Activated naive CD8-positive, alpha-beta T cell treated with anti-CD3 and anti-CD28 coated beads, Interleukin-2, amount 50 U/mL, for 24 hours (primary cell): ENCODE data around the gene SCD.
A peak's percentile ranks its signal among the peaks of the same experiment; 100 is the strongest.

Experiments
- ATAC-seq: fragments of 150-1000 bp; cut with Tn5 transposase; one replicate; pipeline ENCODE4 v1.10.0; 2021
- DNase-seq: peaks from one replicate; pipeline ENCODE4 v3.0.0; 2021
- H3K27ac Mint-ChIP-seq: one replicate; pipeline ENCODE4 v1.8.0; 2021; ENCODE audit warnings: mild to moderate bottlenecking, mixed read lengths
- H3K27me3 Mint-ChIP-seq: one replicate; pipeline ENCODE4 v1.8.0; 2021; ENCODE audit warnings: mixed read lengths
- H3K36me3 Mint-ChIP-seq: one replicate; pipeline ENCODE4 v1.8.0; 2021; ENCODE audit warnings: low read depth, mixed read lengths
- H3K4me1 Mint-ChIP-seq: one replicate; pipeline ENCODE4 v1.8.0; 2021; ENCODE audit warnings: mixed read lengths
- H3K4me3 Mint-ChIP-seq: one replicate; pipeline ENCODE4 v1.8.0; 2021; ENCODE audit warnings: mild to moderate bottlenecking, moderate library complexity, mixed read lengths
- H3K9me3 Mint-ChIP-seq: one replicate; pipeline ENCODE4 v1.8.0; 2021; ENCODE audit warnings: mixed read lengths

Gene SCD

GRCh38 chr10:100330079-100330478 lies 17.0 kb upstream of the SCD start, which contains the start of gene PKD2L1:
TSS of gene PKD2L1 (minus strand) at chr10:100330228. CDS start at chr10:100330103, 125 bp downstream.
- Mint-ChIP-seq H3K27me3 (peaks cover 4% of the 10 kb centered on the region), H3K4me3 (no peak within 1 kb of the TSS), H3K36me3 (no peaks in the 10 kb centered on the region), H3K4me1 (peaks cover 13% of the 10 kb centered on the region), H3K9me3 (no peaks in the 10 kb centered on the region), H3K27ac (no peak within 1 kb of the TSS)
- DNase-seq (no peak), ATAC-seq (no peak)

DNA sequence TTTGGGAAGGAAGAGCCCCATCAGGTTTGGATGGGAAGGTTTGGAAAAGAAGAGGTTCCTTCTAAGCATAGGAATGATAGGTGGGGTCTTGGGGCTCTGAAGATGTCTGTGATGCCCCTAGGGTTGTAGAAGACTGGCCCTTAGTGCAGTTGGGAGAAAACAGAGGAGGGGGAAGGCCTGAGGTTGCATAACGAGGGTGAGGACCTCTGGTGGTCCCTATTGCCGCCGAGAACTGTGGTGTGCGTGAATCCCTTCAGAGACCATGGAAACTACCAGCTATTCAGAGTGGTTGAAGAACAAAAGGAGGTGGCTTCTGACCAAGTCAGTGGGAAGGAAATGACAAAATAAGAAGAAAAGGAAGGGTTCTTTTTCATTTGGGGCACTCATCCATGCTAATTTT lies 13.9 kb upstream of the SCD start:
- Mint-ChIP-seq H3K9me3 (no peaks in the 10 kb centered on the region), H3K27ac (no peak overlapping the region), H3K4me1 (no peaks in the 10 kb centered on the region), H3K36me3 (no peaks in the 10 kb centered on the region), H3K27me3 (peaks cover 4% of the 10 kb centered on the region), H3K4me3 (no peak overlapping the region)
- DNase-seq (no peak), ATAC-seq (no peak)

GRCh38 chr10:100333661-100334440 lies 13.2 kb upstream of the SCD start:
- Mint-ChIP-seq H3K4me3 (no peak overlapping the region), H3K4me1 (peaks cover 4% of the 10 kb centered on the region), H3K27ac (no peak overlapping the region), H3K27me3 (peaks cover 4% of the 10 kb centered on the region), H3K9me3 (no peaks in the 10 kb centered on the region), H3K36me3 (no peaks in the 10 kb centered on the region)
- ATAC-seq: no peak
- DNase-seq: no peak

DNA sequence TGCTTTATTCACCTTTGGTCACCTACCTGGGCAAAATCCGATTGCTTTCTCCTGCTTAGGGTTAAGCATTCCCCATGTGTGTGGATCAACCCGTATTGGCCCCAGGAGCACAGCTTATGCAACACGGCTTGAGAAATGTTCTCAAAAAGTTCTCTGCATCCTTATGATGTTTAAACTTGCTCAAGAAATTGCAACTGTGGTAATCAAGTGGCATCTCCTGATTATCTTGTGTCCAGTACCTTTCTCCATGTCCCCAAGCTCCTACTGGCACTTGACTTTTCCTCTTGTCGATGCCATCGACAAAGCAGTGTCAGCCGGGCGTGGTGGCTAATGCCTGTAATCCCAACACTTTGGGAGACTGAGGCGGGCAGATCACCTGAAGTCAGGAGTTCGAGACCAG lies 12.3 kb upstream of the SCD start:
- Mint-ChIP-seq H3K9me3 (no peaks in the 10 kb centered on the region), H3K36me3 (no peaks in the 10 kb centered on the region), H3K4me3 (no peak overlapping the region), H3K4me1 (peaks cover 9% of the 10 kb centered on the region), H3K27me3 (peaks cover 4% of the 10 kb centered on the region), H3K27ac (no peak overlapping the region)
- no peak for ATAC-seq
- no peak for DNase-seq

DNA sequence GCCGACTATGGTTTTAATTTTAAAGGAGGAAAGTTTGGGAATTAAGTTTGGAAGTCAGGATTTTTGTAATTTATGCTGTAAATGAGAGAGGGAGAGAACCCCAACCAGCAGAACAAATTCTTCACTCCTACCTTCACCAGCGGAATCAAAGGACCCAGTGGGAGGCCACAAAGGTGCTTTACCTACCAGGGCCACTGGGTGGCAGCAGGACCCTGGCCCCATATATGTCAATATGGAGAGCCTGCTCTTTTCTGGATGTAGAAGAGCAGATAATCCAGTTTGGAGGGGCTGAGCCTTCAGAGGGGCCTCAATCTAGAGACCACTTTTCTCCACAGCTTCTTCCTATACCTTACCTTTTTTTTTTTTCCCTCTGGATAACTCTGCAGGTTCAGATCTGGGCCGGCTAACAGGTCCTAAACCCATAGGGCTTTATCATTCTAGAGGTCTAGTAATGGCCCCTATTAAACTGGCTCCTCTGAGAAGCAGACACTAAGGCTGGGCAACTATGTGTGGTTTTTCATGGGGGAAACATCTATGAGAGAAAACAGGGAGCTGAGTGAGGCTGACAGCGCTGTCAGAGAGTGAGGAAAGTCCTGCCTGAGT lies 8.5 kb upstream of the SCD start:
- Mint-ChIP-seq H3K9me3 (no peaks in the 10 kb centered on the region), H3K27me3 (peaks cover 2% of the 10 kb centered on the region), H3K27ac (no peak overlapping the region), H3K4me1 (peaks cover 9% of the 10 kb centered on the region), H3K4me3 (no peak overlapping the region), H3K36me3 (no peaks in the 10 kb centered on the region)
- ATAC-seq (peak; percentile 76), DNase-seq (peak; percentile 83)

DNA sequence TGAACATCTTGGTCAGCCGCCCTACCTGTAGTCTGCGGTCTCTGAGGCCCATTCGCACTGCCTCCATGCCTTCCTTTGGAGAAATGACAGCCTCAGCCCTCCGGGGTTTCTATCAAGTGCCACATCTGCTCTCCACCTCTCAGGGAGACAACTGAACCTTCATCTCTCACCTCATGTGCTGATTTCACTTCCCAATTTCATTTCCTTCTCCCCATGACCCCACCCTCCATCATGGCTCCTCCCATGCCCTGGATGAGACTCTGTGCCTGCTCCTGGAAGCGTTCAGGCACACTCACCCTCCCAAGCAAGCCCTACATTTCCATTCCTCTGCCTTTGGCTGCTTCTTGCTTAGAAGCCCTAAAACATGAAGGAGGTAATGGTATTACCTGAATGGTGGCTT lies 7.8 kb upstream of the SCD start:
- no peak for ATAC-seq
- peaks cover 10% of the 10 kb centered on the region for H3K4me1 Mint-ChIP-seq
- H3K27ac Mint-ChIP-seq: no peak overlapping the region
- no peak overlapping the region for H3K4me3 Mint-ChIP-seq
- H3K9me3 Mint-ChIP-seq: no peaks in the 10 kb centered on the region
- no peak for DNase-seq
- no peaks in the 10 kb centered on the region for H3K36me3 Mint-ChIP-seq
- H3K27me3 Mint-ChIP-seq: peaks cover 2% of the 10 kb centered on the region

- Mint-ChIP-seq H3K27ac (no peak overlapping the region), H3K27me3 (no peaks in the 10 kb centered on the region), H3K4me3 (no peak overlapping the region), H3K4me1 (peaks cover 23% of the 10 kb centered on the region), H3K36me3 (no peaks in the 10 kb centered on the region), H3K9me3 (no peaks in the 10 kb centered on the region)
- DNase-seq (no peak), ATAC-seq (no peak)
These were observed 5.8 kb upstream of the SCD start for GRCh38 chr10:100340948-100341847.

- no peak overlapping the region for H3K4me3 Mint-ChIP-seq
- ATAC-seq: peak; percentile 39
- no peaks in the 10 kb centered on the region for H3K27me3 Mint-ChIP-seq
- no peaks in the 10 kb centered on the region for H3K36me3 Mint-ChIP-seq
- H3K4me1 Mint-ChIP-seq: peaks cover 25% of the 10 kb centered on the region
- no peak overlapping the region for H3K27ac Mint-ChIP-seq
- DNase-seq: peak; percentile 51
- H3K9me3 Mint-ChIP-seq: no peaks in the 10 kb centered on the region
These were observed 4.9 kb upstream of the SCD start for GRCh38 chr10:100341953-100342626.

DNA sequence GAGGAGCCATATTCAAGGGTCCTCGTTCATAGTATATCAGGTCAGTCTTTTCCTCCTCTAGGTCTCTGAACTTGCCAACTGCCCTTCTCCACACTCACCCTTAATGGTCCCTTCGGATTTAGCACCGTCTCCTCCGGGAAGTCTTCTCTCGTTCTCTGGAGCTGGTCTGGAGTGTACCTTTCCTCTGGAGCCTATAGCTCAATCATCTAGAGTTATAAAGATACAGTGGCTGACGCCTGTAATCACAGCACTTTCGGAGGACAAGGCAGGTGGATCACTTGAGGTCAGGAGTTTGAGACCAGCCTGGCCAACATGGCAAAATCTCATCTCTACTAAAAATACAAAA lies 4.4 kb upstream of the SCD start:
- H3K36me3 Mint-ChIP-seq: peaks cover 2% of the 10 kb centered on the region

GRCh38 chr10:100344241-100344788 lies 2.7 kb upstream of the SCD start:
- Mint-ChIP-seq H3K4me3 (no peak overlapping the region), H3K36me3 (peaks cover 19% of the 10 kb centered on the region), H3K4me1 (peaks cover 30% of the 10 kb centered on the region), H3K27ac (peak overlapping the region; percentile 7), H3K27me3 (no peaks in the 10 kb centered on the region), H3K9me3 (no peaks in the 10 kb centered on the region)
- no peak for ATAC-seq
- DNase-seq: no peak

More for the DNA sequence above, 4.4 kb upstream of the SCD start:
- ATAC-seq: no peak
- Mint-ChIP-seq H3K4me1 (peaks cover 25% of the 10 kb centered on the region), H3K4me3 (no peak overlapping the region), H3K9me3 (no peaks in the 10 kb centered on the region), H3K27ac (no peak overlapping the region), H3K27me3 (no peaks in the 10 kb centered on the region)
- DNase-seq: no peak

DNA sequence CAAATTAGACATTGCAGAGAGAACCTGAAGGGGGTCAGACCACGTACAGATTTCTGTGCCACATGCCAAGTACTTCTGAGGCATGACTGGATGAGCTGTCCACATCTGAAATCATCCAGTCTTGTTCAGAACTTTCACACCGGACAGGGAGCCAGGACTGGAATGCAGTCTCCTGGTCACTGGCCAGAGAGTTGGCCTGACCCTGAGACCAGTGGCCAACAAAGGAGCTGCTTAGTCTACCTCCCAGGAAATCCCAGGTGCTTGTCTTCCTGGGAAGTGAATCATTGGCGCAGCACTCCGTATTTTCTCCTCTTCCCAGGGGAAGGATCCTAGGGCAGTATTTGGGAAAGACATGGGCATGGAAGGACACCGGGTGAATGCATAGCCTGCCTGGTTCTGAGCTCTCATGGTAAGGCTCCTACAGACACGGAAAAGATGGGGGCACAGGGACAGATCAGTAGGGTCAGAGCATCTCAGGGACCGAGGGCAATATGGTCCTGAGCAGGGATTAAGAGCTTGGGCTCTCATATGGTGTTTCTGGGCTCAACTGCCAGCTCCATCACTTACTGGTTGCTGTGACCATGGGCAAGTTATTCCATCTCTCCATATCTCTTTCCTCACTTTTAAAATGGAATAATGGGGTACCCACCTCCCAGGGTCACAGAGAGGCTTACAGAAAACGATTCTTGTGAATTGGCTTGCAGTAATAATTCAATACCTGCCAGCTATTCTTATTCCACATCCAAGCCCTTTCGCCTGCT lies 1.3 kb upstream of the SCD start:
- peaks cover 43% of the 10 kb centered on the region for H3K4me1 Mint-ChIP-seq
- H3K27ac Mint-ChIP-seq: peak overlapping the region; percentile 91
- no peaks in the 10 kb centered on the region for H3K9me3 Mint-ChIP-seq

DNA sequence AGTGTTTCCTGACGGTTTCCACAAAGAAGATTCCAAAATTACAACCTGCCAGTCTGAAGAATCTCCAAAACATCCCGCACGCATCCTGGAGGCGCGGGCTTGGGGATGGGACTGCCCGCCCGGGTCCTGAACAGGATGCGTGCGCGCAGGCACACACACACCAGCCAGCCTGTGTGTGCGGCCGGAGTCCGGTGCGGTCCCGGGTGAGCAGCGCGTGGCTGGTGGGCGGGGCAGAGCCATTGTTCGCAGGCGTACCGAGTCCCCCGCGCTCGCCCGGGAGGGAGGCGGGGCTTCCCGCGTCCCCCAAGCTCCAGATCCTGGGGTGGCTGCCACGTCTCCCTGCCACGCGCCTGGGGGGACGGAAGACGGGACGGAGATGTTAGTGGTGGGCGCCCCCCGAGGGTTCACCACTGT lies 675 bp upstream of the SCD start:
- Mint-ChIP-seq H3K4me1 (peaks cover 48% of the 10 kb centered on the region), H3K9me3 (no peaks in the 10 kb centered on the region), H3K27ac (peak overlapping the region; percentile 91), H3K27me3 (no peaks in the 10 kb centered on the region), H3K36me3 (peaks cover 39% of the 10 kb centered on the region), H3K4me3 (peak overlapping the region; percentile 95)
- DNase-seq: peak; percentile 89
- ATAC-seq: peak; percentile 74

More for the DNA sequence above, 1.3 kb upstream of the SCD start:
- peaks cover 33% of the 10 kb centered on the region for H3K36me3 Mint-ChIP-seq
- no peaks in the 10 kb centered on the region for H3K27me3 Mint-ChIP-seq
- ATAC-seq (no peak), DNase-seq (no peak)
- peak overlapping the region; percentile 95 for H3K4me3 Mint-ChIP-seq

DNA sequence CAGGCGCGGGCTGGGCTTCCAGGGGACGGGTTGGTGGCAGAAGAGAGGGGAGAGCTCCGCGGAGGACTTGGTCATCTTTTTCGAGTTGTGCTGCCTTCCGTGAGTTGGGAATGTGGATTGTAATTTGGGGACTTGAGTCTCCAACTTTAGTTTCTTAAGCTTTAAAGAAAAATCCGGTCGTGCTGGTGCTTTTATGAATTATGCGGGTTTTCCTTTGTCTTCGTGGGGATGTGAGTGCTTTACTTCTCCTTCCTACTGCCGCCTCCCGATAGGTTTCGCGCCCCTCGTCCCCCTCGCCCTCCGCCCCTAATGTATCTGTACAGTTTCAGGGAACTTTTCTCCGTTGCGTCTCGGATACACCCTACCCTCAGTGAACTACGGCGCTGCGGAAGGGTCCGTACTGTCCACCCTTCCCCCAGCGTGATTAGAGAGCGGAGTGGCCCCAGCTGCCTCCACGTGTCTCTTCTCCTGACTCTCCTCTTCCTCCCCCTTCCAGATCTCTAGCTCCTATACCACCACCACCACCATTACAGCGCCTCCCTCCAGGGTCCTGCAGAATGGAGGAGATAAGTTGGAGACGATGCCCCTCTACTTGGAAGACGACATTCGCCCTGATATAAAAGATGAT lies 649 bp downstream of the SCD start:
- peaks cover 52% of the 10 kb centered on the region for H3K36me3 Mint-ChIP-seq
- H3K9me3 Mint-ChIP-seq: no peaks in the 10 kb centered on the region
- no peaks in the 10 kb centered on the region for H3K27me3 Mint-ChIP-seq
- peak overlapping the region; percentile 95 for H3K4me3 Mint-ChIP-seq
- DNase-seq (no peak), ATAC-seq (no peak)
- peaks cover 48% of the 10 kb centered on the region for H3K4me1 Mint-ChIP-seq
- peak overlapping the region; percentile 88 for H3K27ac Mint-ChIP-seq
